GM18907 (cell line): Measurements from ENCODE around the gene ZSWIM8.
"Not testable (repeated sequence)": the region's sequence is repeated elsewhere in the genome, so short reads cannot be mapped to it uniquely, and the experiment has no call there.

Experiments used
- ATAC-seq: cut with Tn5 transposase; IDR thresholded peaks from one replicate; pipeline ENCODE4 v1.9.1; 2021; ENCODE audit warnings: mild to moderate bottlenecking, moderate library complexity; ENCODE audit not compliant: unreplicated experiment

ZSWIM8 gene

DNA sequence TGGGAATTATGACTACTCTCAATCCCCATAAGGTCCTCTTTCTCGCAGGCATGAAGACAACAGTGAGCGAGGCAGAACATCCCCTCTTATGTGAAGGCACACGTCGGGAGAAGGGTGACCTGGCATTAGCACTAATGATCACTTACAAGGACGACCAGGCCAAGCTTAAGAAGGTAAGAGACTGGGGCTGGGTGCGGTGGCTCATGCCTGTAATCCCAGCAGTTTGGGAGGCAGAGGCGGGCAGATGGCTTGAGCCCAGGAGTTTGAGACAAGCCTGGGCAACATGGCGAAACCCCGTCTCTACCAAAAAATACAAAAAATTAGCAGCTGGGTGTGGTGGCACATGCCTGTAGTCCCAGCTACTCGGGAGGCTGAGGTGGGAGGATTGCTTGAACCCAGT, 10.1 kb downstream of the ZSWIM8 start:
- not testable (repeated sequence) for ATAC-seq

DNA sequence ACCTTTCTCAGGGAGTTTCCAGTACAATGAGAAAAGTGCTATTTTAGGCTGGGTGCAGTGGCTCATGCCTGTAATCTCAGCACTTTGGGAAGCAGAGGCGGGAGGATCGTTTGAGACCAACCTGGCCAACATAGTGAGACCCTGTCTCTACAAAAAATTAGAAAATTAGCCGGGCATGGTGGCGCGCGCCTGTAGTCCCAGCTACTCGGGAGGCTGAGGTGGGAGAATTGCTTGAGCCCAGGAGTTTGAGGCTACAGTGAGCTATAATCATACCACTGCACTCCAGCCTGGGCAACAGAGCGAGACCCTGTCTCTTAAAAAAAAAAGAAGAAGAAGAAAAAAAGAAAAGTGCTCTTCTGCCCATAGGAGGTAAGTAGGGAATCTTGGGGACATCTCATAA, 10.6 kb downstream of the ZSWIM8 start:
- ATAC-seq: not testable (repeated sequence)

DNA sequence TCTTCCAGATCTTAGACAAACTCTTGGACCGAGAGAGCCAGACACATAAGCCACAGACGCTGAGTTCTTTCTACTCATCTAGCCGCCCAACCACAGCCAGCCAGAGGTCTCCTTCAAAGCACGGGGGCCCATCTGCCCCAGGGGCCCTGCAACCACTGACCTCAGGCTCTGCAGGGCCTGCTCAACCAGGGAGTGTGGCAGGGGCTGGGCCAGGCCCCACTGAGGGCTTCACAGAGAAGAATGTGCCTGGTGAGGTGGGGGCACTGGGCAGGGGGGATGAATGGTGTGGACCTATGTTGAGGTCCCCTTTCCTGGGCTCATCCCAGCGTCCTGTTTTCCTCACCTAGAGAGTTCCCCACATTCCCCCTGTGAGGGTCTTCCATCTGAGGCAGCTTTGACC, 11.4 kb downstream of the ZSWIM8 start:
- no peak for ATAC-seq

DNA sequence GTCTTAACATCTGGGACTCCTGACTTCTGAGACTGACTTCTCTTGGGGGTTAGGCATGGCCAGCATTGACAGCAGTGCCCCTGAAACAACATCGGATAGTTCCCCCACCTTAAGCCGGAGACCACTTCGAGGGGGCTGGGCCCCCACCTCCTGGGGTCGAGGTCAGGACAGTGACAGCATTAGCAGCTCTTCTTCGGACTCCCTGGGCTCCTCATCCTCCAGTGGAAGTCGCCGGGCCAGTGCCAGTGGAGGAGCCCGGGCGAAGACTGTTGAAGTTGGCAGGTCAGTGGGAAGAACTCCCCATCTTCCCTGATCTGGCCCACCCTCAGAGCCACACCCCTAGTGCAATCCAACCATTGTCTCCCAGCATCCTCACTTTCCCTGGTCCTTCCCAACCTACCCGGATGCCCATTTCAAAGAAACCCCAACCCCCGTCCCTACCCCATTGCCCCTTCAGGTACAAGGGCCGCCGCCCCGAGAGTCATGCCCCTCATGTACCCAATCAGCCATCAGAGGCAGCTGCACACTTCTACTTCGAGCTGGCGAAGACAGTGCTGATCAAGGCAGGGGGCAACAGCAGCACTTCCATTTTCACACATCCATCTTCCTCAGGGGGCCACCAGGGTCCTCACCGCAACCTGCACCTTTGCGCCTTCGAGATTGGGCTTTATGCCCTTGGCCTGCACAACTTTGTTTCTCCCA, 12.1 kb downstream of the ZSWIM8 start:
- no peak for ATAC-seq

DNA sequence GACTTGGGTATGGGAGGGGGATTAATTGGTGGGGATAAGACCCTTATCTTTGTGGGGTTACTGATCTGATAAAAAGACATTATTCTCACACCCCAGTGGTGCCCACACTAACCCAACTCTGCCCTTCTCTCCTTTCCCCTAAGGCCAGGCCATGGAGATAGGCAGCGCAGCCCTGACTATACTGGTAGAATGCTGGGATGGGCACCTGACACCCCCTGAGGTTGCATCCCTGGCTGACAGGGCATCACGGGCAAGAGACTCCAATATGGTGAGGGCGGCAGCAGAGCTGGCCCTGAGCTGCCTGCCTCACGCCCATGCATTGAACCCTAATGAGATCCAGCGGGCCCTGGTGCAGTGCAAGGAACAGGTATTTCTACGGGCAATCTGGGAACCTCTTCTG, 12.7 kb downstream of the ZSWIM8 start:
- ATAC-seq: no peak

DNA sequence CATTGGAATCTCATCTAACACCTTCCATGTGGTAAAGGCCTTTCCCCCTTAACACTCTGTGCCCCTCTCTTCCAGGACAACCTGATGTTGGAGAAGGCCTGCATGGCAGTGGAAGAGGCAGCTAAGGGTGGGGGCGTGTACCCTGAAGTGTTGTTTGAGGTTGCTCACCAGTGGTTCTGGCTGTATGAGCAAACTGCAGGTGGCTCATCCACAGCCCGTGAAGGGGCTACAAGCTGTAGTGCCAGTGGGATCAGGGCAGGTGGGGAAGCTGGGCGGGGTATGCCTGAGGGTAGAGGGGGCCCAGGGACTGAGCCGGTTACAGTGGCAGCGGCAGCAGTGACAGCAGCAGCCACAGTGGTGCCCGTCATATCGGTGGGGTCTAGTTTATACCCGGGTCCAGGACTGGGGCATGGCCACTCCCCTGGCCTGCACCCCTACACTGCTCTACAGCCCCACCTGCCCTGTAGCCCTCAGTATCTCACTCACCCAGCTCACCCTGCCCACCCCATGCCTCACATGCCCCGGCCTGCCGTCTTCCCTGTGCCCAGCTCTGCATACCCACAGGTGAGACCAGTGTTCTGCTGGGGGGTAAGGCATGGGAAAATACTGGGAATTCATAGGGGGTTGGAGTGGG, 13.6 kb downstream of the ZSWIM8 start:
- no peak for ATAC-seq

DNA sequence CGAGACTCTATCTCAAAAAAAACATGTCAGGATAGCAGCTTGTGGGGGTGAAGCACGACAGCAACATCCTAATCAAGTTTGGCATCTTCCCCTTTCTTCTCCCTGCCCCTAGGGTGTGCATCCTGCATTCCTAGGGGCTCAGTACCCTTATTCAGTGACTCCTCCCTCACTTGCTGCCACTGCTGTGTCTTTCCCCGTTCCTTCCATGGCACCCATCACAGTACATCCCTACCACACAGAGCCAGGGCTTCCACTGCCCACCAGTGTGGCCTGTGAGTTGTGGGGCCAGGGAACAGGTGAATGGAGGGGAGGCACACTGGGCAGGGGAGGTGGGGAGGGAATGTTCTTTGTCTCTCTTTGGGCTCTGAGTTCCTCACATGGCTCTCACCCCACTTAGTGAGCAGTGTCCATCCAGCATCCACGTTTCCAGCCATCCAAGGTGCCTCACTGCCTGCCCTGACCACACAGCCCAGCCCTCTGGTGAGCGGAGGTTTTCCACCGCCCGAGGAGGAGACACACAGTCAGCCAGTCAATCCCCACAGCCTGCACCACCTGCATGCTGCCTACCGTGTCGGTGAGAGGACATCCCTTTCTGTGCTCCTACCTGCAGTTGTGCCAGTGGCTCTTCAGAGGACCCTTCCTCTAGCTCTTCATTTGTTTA, 14.6 kb downstream of the ZSWIM8 start:
- no peak for ATAC-seq

DNA sequence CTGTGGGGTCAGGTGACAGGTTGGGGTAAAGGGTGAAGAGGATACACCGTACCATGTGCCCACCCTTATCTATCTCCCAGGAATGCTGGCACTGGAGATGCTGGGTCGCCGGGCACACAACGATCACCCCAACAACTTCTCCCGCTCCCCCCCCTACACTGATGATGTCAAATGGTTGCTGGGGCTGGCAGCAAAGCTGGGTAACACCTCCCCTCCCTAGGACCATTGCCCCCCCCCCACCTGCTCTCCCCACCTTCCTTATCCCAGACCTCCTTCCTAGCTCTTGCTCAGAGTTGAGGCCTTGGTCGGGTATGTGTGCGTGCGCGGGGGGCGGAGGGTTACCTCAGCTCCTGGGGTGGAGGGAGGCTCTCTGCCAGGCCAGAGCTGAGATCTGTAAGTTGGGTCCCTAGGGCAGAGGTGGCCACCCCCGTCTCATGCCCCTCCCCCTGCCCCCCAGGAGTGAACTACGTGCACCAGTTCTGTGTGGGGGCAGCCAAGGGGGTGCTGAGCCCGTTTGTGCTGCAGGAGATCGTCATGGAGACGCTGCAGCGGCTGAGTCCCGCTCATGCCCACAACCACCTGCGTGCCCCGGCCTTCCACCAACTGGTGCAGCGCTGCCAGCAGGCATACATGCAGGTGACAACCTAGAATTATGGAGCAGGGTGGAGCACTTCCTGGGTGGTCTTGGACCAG, 15.3 kb downstream of the ZSWIM8 start:
- ATAC-seq: no peak

DNA sequence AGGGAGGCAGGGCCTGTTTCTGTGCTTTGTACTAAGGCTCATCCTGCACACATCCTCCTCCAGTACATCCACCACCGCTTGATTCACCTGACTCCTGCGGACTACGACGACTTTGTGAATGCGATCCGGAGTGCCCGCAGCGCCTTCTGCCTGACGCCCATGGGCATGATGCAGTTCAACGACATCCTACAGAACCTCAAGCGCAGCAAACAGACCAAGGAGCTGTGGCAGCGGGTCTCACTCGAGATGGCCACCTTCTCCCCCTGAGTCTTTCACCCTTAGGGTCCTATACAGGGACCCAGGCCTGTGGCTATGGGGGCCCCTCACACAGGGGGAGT, 15.8 kb downstream of the ZSWIM8 start:
- ATAC-seq: no peak

DNA sequence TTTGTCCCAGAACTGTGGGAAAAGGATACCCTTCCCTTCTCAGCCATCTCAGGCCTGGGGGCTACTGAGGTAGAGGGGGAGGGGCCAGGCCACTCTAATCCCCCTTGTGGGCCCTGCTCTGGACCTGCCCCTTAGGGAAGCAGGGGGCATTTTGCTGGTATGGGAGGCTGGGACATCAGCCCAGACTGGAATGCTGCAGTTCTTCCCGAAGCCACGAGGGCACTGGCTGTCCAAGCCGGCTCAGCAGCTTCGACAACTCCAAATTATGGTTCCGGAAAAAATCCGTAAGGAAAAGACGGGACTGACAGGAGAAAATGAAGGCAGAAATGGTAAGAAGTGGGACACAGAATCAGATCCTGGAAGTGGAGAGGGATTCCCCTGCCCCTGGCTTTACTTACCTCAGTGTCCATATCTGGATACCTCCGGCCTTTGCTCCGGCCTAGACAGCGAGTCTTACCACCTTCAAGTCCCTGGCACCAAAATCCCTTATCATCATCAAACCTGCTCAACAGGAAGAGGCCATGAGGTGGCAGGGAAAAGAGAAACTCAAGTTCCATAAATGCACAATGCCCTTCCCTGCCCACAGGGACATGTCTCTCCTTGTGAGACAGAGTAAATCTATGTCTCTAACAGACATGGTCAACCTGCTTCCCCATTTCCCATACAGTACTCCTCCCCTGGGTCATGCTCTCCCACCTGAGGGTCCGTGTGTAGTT, 17.0 kb downstream of the ZSWIM8 start:
- ATAC-seq: no peak

DNA sequence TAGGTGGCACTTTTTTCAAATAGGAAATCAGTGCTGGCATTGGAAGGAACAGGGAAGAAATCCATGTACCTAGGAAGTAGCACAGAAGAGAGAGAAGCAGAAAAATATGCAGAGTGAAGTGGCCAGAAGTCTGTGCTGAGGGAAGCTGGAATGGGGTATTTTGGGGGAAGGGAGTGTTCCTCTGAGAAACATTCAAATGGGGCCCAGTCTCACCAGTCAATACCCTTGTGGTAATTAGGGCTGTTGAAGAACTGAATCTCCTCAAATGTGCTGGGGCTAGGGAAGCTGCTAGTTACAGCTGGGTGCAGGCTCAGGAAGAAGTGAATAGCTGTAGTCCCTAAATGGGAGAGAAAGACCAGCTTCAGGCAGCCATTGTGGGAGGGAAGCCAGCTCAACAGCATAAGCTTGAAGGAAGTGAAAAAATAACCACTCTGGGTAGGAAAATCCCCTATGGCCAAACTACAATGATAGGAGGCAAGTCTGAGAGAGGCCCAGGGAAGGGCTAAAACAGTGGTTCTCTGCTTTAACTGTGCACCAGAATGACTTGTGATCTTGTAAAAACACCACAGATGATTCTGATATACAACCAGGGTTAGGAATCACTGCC, 18.4 kb downstream of the ZSWIM8 start:
- ATAC-seq: no peak

DNA sequence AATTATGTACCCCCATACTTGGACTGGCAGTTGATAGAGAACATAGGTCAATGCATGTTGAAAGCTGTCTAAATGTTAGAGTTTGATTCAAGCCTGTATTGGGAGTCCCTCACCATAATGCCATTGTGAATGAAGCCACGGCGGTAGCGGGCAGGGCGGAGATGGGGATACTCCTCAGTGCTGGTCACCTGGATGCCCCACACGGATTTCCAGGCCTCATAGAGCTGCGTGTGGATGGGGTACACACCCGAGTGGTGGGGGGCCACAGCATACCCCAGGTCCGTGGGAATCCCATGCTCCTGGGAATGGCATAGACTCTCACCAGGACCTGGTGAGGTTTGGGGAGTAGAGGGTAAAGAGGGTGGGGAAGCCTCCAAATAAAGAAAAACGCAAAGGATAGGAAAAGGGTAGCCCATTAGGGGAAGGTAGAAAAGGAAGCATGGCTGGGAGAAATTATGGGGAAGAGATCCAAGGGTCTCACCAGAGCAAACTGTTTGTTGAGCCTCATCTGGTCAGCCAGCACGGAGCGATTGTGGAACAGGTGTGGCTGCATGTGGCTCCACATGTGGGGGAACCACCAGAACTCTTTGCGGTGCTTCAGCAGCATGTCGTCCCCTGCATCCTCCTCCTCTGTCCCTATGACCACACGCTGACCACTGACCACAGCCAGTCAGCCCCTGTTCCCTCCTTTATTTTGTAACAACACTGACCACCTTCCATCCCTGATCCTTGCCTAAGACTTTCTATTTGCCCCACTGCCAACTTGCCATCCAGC, 21.0 kb downstream of the ZSWIM8 start:
- no peak for ATAC-seq

DNA sequence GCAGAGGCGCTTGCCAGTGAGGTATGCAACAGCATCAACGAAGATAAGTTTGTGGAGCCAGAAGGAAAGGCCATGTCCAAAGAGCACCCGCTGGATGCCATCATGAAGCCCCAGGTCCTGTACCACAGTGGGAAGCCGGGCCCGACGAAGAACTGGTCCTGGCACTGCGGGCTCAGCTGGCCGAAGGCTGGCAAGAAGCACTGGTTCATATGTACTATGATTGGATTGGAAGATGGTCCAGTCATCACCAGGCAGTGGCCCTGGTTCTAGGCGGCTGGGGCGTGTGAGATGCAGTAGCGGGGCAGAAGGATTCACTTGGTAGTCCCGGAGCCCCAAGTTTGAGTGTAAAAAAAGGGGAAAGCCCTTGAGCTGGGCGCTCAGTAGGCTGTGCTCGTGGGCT, 22.1 kb downstream of the ZSWIM8 start:
- ATAC-seq: no peak

DNA sequence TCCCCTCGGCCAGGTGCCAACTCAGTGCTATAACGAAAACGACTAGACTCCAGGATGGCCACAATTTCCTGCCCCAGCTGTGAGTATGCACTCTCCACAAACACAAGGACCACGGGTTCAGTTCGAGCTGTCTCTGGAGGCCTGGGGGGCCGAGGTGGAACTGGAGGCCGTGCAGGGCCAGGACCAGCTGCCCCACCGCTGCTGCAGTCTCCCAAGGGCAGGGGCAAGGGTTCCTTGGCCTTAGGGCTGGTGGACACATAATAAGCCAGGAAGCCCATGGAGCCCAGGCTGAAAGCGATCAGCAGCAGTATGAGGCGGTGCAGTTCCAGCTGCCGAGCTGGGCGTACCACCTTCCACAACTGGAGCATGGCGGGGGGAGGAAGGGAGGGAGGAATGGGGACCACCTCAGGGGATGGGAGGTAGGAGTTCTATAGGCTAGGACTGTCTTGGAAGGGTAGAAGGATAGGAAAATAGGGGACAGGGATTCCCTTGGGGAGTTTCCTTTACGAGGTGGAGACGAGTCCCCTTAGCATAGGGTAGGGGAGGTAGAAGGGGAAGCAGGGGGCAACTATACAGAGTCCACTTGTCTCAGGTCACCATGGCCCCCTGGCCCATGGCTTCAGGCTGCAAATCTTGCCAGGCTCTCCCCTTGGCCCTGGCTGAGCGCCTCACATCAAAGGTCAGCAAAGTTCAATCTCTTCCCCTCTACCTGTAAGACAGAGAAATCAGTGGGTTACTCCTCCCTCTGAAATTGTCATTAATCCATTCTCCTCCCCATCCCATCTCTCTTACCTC, 22.8 kb downstream of the ZSWIM8 start:
- ATAC-seq: no peak

DNA sequence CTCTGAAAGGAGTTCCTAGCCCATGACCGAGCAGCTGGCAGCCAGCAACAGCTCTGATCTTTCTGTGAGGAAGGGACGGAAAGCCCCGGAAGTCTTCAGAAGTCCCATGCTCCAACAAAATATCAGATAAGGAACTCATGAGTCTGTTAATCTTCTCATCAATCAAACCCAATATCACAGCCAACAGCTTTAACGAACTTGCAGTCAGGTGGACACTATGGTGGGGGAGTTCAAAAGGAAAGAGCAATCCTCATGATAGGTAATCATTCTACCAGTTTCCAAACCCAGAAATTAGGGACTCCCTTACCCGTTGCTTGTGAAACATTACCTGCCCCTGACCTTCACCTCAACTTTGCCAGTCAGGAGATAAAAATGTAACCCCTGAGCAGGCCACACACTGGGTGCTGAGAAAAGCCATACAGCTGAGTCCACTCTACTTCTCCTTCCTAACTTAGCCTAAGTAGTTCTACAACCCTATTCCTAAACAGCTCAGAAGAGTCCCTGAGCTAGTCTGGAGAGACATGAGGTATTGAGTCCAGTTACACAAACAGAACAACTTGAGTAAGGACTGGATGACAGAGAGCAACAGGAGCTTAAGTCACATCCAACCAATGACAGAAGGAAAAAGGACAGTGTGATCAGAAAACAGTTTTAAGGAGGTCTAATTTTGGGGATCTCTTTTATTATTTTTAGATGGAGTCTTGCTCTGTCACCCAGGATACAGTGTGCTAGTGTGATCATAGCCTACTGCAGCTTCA, 23.8 kb downstream of the ZSWIM8 start:
- no peak for ATAC-seq

DNA sequence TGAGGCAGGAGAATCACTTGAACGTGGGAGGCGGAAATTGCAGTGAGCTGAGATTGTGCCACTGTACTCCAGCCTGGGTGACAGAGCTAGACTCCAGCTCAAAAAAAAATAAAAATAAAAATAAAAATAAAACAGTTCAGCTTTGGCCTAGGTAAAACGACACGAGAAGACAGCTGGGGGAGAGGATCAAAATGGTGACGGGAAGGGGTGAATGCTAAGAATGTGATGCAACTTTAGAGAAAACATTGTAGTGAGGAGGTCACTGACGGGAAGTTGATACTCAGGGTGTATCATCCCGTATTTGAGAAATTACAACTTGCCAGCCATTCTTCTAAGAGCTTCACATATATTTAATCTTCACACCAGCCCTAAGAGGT, 24.9 kb downstream of the ZSWIM8 start:
- no peak for ATAC-seq

DNA sequence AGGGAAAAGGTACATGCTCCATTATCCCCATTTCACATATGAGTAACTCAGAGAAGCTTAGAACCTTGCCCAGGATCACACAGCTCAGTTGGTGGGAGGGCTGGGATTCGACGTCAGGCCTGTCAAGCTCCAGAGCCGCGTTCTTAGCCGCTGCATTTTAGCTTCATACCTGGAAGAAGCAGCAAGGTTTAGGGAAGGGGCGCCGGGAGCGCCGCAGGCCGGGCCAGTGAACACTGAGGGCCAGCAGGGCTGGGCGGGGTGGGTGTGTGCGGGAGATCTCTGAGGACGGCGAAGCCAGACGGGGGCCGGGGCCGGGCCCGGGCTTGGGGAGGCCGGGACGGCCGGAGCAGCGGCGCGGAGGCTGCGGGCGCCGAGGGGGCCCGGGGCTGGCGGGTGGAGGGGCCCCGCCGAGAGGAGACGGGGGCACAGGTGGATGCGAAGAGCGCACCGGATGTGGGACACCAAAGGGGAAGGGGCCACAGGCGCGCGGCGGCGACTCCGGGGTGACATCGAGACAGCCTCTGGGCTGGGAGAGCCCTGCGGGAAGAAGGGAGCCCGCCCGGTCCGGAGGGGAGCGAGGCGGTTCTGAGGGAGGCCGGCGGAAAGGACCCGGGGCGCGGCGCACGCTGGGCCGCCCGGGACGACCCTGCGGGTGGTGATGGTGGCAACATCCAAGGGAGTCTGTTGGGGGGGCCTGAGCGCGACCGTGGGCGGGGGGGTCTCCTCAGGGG, 25.5 kb downstream of the ZSWIM8 start:
- ATAC-seq: peak; percentile 36

DNA sequence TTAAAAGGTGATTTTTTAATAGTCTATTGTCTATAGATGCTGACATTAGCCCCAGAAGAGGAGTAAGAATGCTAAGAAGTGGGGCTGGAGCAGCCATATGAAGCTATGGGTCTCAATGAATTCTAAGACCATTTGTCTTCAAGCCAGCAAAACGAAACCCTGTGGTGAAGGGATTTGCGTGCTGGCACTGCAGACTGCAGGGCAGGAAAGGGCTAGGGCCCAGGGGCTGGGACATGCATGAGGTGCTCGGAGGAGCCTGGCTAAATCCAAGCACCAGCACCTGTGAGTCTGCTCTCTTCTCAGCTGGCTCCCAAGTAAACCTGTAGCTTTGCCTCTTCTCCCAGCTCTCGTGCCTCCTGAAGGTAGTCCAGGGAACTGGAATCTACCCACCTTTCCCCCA, 27.3 kb downstream of the ZSWIM8 start:
- ATAC-seq: no peak
